GM23338 (cell line): Measurements from ENCODE around the gene MEOX1.

Experiments
- CREB1 ChIP-seq: fragments of 250-450 bp; sonication (Bioruptor Pico); IDR thresholded peaks from 2 replicates; pipeline ENCODE4 v1.5.0; 2020; ENCODE audit warnings: low read depth, mild to moderate bottlenecking, moderate library complexity
- EZH2 ChIP-seq: fragments of 200-600 bp; sonication (generic); IDR thresholded peaks from one replicate; pipeline ENCODE4 v1.8.0; 2017; ENCODE audit warnings: antibody characterized with exemption, mild to moderate bottlenecking, low read depth; ENCODE audit not compliant: unreplicated experiment
- EZH2phosphoT487 ChIP-seq: fragments of 200-600 bp; sonication (generic); IDR thresholded peaks from one replicate; pipeline ENCODE4 v1.8.1; 2018; ENCODE audit warnings: antibody characterized with exemption; ENCODE audit not compliant: unreplicated experiment
- JUNB ChIP-seq: IDR thresholded peaks from one replicate; pipeline ENCODE4 v1.6.1; 2016; ENCODE audit warnings: antibody characterized with exemption; ENCODE audit not compliant: unreplicated experiment
- NANOG ChIP-seq: IDR thresholded peaks from 2 replicates; pipeline ENCODE4 v1.6.1; 2016; ENCODE audit warnings: antibody characterized with exemption, borderline replicate concordance
- POLR2AphosphoS5 ChIP-seq: IDR thresholded peaks from 2 replicates; pipeline ENCODE4 v1.6.1; 2016; ENCODE audit warnings: antibody characterized with exemption, low read depth
- STAT1 ChIP-seq: IDR thresholded peaks from one replicate; pipeline ENCODE4 v1.6.1; 2016; ENCODE audit warnings: antibody characterized with exemption; ENCODE audit not compliant: unreplicated experiment
- ZNF114 ChIP-seq: fragments of 250-450 bp; sonication (Bioruptor Pico); IDR thresholded peaks from 2 replicates; pipeline ENCODE4 v1.5.0; 2020; ENCODE audit warnings: mild to moderate bottlenecking, moderate library complexity
- ZNF331 ChIP-seq: fragments of 250-450 bp; sonication (Bioruptor Pico); IDR thresholded peaks from 2 replicates; pipeline ENCODE4 v1.5.0; 2020; ENCODE audit warnings: low read depth, mild to moderate bottlenecking, moderate library complexity
- TF ChIP-seq, protein P1 (sequence below), 2 experiments: fragments of 200-600 bp in 1 of 2; sonication (generic) in 1 of 2; conservative IDR thresholded peaks; 2 replicates each; pipeline versions ENCODE4 v1.5.1 to v1.6.1; 2016 to 2017; ENCODE audit warnings: antibody characterized with exemption in 2 of 2, low read depth in 2 of 2, mild to moderate bottlenecking in 2 of 2, moderate library complexity in 1 of 2
- TF ChIP-seq, protein P2 (sequence below): IDR thresholded peaks from 2 replicates; pipeline ENCODE4 v1.6.1; 2016; ENCODE audit warnings: antibody characterized with exemption
- TF ChIP-seq, protein P3 (sequence below): IDR thresholded peaks from one replicate; pipeline ENCODE4 v1.6.1; 2018; ENCODE audit warnings: antibody characterized with exemption; ENCODE audit not compliant: unreplicated experiment
- TF ChIP-seq, protein P4 (sequence below): fragments of 250-450 bp; sonication (Bioruptor Pico); IDR thresholded peaks from 2 replicates; pipeline ENCODE4 v1.5.0; 2020; ENCODE audit warnings: mild to moderate bottlenecking, moderate library complexity

DNA sequence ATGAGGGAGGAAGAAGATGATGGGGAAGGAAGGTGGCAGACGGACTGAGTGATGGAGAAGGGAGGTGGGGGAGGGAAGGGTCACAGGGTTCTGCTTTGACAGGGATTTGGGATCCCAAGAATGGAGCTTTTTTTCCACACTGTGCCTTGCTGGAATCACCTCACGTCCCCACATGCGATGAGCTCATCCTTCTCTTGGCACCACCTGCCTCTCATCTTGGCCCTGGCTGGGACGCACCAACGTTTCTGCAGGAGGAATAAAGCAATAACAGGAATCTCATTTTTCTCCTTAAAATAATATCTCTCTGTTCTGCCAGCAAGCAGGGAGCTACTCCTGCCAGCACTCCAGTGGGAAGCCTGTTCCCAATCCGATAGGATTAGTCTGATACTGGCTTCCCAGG is 47.8 kb downstream of the MEOX1 start:
- TF ChIP-seq EZH2 (no peak), POLR2AphosphoS5 (no peak), STAT1 (no peak), ZNF114 (no peak), EZH2phosphoT487 (no peak), JUNB (no peak), NANOG (no peak), CREB1 (no peak), ZNF331 (CRISPR knock-in tag) (no peak)
- TF ChIP-seq, protein P1, sequence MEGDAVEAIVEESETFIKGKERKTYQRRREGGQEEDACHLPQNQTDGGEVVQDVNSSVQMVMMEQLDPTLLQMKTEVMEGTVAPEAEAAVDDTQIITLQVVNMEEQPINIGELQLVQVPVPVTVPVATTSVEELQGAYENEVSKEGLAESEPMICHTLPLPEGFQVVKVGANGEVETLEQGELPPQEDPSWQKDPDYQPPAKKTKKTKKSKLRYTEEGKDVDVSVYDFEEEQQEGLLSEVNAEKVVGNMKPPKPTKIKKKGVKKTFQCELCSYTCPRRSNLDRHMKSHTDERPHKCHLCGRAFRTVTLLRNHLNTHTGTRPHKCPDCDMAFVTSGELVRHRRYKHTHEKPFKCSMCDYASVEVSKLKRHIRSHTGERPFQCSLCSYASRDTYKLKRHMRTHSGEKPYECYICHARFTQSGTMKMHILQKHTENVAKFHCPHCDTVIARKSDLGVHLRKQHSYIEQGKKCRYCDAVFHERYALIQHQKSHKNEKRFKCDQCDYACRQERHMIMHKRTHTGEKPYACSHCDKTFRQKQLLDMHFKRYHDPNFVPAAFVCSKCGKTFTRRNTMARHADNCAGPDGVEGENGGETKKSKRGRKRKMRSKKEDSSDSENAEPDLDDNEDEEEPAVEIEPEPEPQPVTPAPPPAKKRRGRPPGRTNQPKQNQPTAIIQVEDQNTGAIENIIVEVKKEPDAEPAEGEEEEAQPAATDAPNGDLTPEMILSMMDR (conservative IDR thresholded peaks at IDR 0.05; ENCODE audit: low read depth in 2 of 2) = no peak
- TF ChIP-seq, protein P2, sequence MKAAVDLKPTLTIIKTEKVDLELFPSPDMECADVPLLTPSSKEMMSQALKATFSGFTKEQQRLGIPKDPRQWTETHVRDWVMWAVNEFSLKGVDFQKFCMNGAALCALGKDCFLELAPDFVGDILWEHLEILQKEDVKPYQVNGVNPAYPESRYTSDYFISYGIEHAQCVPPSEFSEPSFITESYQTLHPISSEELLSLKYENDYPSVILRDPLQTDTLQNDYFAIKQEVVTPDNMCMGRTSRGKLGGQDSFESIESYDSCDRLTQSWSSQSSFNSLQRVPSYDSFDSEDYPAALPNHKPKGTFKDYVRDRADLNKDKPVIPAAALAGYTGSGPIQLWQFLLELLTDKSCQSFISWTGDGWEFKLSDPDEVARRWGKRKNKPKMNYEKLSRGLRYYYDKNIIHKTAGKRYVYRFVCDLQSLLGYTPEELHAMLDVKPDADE = no peak
- TF ChIP-seq, protein P3, sequence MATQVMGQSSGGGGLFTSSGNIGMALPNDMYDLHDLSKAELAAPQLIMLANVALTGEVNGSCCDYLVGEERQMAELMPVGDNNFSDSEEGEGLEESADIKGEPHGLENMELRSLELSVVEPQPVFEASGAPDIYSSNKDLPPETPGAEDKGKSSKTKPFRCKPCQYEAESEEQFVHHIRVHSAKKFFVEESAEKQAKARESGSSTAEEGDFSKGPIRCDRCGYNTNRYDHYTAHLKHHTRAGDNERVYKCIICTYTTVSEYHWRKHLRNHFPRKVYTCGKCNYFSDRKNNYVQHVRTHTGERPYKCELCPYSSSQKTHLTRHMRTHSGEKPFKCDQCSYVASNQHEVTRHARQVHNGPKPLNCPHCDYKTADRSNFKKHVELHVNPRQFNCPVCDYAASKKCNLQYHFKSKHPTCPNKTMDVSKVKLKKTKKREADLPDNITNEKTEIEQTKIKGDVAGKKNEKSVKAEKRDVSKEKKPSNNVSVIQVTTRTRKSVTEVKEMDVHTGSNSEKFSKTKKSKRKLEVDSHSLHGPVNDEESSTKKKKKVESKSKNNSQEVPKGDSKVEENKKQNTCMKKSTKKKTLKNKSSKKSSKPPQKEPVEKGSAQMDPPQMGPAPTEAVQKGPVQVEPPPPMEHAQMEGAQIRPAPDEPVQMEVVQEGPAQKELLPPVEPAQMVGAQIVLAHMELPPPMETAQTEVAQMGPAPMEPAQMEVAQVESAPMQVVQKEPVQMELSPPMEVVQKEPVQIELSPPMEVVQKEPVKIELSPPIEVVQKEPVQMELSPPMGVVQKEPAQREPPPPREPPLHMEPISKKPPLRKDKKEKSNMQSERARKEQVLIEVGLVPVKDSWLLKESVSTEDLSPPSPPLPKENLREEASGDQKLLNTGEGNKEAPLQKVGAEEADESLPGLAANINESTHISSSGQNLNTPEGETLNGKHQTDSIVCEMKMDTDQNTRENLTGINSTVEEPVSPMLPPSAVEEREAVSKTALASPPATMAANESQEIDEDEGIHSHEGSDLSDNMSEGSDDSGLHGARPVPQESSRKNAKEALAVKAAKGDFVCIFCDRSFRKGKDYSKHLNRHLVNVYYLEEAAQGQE = no peak
- TF ChIP-seq, protein P4, sequence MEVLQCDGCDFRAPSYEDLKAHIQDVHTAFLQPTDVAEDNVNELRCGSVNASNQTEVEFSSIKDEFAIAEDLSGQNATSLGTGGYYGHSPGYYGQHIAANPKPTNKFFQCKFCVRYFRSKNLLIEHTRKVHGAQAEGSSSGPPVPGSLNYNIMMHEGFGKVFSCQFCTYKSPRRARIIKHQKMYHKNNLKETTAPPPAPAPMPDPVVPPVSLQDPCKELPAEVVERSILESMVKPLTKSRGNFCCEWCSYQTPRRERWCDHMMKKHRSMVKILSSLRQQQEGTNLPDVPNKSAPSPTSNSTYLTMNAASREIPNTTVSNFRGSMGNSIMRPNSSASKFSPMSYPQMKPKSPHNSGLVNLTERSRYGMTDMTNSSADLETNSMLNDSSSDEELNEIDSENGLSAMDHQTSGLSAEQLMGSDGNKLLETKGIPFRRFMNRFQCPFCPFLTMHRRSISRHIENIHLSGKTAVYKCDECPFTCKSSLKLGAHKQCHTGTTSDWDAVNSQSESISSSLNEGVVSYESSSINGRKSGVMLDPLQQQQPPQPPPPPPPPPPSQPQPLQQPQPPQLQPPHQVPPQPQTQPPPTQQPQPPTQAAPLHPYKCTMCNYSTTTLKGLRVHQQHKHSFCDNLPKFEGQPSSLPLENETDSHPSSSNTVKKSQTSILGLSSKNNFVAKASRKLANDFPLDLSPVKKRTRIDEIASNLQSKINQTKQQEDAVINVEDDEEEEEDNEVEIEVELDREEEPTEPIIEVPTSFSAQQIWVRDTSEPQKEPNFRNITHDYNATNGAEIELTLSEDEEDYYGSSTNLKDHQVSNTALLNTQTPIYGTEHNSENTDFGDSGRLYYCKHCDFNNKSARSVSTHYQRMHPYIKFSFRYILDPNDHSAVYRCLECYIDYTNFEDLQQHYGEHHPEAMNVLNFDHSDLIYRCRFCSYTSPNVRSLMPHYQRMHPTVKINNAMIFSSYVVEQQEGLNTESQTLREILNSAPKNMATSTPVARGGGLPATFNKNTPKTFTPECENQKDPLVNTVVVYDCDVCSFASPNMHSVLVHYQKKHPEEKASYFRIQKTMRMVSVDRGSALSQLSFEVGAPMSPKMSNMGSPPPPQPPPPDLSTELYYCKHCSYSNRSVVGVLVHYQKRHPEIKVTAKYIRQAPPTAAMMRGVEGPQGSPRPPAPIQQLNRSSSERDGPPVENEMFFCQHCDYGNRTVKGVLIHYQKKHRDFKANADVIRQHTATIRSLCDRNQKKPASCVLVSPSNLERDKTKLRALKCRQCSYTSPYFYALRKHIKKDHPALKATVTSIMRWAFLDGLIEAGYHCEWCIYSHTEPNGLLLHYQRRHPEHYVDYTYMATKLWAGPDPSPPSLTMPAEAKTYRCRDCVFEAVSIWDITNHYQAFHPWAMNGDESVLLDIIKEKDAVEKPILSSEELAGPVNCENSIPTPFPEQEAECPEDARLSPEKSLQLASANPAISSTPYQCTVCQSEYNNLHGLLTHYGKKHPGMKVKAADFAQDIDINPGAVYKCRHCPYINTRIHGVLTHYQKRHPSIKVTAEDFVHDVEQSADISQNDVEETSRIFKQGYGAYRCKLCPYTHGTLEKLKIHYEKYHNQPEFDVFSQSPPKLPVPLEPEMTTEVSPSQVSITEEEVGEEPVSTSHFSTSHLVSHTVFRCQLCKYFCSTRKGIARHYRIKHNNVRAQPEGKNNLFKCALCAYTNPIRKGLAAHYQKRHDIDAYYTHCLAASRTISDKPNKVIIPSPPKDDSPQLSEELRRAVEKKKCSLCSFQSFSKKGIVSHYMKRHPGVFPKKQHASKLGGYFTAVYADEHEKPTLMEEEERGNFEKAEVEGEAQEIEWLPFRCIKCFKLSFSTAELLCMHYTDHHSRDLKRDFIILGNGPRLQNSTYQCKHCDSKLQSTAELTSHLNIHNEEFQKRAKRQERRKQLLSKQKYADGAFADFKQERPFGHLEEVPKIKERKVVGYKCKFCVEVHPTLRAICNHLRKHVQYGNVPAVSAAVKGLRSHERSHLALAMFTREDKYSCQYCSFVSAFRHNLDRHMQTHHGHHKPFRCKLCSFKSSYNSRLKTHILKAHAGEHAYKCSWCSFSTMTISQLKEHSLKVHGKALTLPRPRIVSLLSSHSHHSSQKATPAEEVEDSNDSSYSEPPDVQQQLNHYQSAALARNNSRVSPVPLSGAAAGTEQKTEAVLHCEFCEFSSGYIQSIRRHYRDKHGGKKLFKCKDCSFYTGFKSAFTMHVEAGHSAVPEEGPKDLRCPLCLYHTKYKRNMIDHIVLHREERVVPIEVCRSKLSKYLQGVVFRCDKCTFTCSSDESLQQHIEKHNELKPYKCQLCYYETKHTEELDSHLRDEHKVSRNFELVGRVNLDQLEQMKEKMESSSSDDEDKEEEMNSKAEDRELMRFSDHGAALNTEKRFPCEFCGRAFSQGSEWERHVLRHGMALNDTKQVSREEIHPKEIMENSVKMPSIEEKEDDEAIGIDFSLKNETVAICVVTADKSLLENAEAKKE (CRISPR knock-in tag) = no peak
